NCI-H2029 treated with DMSO at 0.1 percent for 48 hours (cell line): Measurements from ENCODE around the gene ZGRF1.
"Not testable (repeated sequence)": the region's sequence is repeated elsewhere in the genome, so short reads cannot be mapped to it uniquely, and the experiment has no call there.

Experiments used
- DNase-seq: peaks from one replicate; lab custom pipeline; 2025; lab: John Stamatoyannopoulos, UW

Gene ZGRF1

DNA sequence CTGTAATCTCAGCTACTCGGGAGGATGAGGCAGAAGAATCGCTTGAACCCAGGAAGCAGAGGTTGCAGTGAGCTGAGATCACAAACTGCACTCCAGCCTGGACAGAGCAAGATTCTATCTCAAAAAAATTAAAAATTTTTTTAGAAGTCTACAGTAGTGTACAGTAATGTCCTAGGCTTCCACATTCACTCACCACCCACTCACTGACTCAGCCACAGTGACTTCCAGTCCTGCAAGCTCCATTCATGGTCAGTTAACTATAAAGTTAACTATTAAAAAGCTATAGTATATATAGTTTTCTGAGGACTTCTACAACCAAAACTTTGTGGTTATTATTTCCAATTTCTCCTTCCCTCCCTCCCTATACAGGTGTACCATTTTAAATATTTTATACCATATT, 86.0 kb downstream of the ZGRF1 start:
- no peak for DNase-seq

GRCh38 chr4:112546476-112546875, 90.2 kb downstream of the ZGRF1 start:
- no peak for DNase-seq

DNA sequence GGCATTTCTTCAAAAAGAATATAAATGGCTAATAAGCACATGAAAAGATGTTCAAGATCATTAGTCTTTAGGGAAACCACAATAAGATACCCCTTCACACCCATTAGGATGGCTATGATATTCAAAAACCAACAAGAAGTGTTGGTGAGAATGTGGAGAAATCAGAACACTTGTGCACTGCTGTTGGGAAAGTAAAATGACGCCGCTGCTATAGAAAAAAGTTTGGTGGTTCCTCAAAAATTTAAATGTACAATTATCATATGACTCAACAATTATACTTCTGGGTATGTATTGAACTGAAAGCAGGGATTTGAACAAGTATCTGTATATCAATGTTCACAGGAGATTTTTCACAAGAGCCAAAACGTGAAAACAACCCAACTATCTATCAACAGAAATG, 91.4 kb downstream of the ZGRF1 start:
- no peak for DNase-seq

DNA sequence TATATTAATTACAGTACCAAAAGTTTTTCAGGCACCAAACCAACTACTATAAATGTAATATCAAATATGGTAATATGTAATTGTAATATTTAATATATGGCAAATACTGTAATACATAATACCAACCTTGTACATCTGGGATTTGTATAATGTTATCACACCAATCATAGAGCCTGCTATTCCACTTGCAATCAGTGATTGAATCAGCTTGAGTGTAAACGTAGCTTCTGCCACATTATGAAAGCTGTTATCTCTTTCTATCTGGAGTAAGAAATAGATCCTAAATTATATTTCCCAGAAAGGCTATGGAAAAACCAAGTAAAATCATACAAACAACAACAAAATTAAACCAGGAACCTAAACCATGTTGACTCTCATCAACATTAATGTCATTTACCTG, 96.0 kb downstream of the ZGRF1 start:
- no peak for DNase-seq

- DNase-seq, result no peak
Measured at GRCh38 chr4:112536123-112536522, 100.6 kb downstream of the ZGRF1 start.

DNA sequence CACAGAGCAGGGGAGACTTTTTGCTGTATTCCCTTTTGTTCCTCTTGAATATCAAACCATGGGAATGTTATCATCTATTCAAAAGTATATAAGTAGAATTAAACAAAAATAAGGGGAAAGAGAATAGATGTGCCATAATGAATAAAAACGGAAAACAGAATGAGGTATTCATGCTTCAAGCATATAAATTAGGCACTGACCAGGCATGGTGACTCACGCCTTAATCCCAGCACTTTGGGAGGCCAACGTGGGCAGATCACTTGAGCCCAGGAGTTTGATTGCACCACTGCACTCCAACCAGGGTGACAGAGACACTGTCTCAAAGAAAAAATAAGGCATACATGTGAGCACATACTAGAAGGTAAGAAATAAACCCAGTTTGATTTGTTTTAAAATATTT, 104.4 kb downstream of the ZGRF1 start:
- DNase-seq, result no peak

DNA sequence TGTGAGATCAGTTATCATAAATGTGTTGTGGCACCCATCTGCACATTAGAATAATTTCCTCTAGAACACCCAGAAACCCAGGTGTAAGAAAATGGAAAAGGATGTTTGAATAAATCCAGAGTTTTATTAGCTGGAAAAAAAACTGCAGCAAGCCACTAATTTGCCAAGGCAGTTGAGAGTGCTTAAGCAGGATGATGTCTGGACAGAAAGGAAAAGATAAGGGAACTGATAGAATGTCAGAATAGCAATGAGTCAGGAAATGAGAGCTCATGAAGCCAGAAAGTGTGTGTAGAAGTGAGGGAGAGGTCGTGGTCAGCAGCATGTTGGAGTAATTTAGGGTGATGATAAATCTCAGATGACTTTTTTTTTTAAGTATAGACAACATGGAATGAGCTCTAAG, 105.6 kb downstream of the ZGRF1 start:
- DNase-seq, result no peak

- no peak for DNase-seq
Measured at GRCh38 chr4:112526061-112526460, 110.6 kb downstream of the ZGRF1 start.

DNA sequence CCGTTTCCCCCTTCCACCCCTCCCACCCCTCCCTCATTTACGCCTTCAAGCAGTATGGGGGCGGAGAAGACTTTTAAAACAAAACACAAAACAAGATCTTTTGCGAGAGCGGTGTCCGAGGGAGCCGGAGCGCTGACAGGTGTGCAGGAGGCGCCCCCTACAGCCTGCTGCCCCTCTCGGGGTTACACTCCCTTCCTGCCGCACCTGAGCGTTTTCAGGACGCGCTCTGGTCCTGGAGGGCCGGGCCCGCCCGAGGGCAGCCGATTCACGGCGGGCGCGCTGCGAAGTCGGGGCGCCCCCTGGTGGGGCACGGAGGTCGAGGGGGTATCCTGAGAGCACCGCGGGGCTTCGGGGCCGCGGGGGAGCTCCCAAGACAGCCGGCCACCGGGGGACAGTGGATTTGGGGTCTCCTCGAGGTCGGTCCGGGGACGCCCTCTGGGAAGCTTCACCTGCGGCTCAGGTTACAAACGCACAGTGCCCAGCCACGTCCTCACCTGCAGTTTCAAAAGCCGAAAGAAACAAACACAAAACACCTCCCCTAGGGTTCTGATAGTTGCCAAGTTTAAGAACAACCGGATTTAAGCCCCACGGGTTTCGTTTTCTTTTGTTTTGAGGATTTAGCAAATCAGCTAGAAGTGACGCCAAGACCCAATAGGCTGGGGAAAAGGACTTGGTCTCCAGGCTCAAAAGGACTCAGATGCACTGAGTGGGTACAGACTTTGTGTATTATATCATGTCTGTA, 112.8 kb downstream of the ZGRF1 start:
- peak; percentile 12 for DNase-seq

- no peak for DNase-seq
Measured at GRCh38 chr4:112523008-112523721, 113.5 kb downstream of the ZGRF1 start.

- DNase-seq, result not testable (repeated sequence)
Measured at GRCh38 chr4:112522431-112522830, 114.3 kb downstream of the ZGRF1 start.

DNA sequence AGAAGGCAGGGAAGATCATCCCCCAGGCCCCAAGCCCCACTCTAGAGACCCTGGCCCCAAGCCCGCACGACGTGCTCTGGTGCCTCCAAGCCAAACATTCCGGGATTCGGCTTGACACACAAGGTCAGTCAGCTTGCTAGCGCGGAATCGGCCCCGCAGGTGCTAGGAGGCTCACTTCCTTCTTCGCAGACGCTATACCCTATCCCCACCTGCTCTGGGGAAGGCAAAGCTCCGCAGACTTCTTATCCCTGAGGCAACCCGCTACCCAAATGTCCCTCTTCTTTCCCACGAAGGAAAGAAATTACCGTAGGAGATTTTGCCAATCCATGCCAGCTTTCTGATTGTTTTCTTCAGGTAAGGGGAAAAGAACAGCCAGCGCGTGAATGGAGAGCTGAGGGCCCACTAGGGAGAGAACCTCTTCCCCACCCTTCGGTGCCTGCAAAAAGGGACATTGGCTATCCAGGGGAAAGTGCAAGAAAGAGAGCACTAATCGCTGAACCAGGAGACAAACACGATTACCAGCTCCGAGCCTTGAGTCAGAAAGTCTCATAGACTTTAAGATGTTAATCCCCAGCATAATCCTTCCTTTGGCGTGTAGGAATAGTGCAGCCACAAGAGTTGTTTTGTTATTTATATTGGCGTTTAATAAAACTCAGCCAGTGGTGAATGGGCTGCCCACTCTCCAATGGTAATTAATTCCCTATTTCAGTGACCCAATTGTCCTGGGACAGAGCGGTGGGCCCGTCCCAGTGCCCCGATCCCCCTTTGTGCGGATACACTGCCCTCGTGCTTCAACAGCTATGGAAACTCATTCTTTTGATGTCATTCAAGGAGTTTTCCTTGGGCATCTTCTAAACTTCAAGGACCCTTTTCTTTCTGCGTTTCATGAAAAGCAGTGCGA, 115.3 kb downstream of the ZGRF1 start:
- DNase-seq, result no peak

DNA sequence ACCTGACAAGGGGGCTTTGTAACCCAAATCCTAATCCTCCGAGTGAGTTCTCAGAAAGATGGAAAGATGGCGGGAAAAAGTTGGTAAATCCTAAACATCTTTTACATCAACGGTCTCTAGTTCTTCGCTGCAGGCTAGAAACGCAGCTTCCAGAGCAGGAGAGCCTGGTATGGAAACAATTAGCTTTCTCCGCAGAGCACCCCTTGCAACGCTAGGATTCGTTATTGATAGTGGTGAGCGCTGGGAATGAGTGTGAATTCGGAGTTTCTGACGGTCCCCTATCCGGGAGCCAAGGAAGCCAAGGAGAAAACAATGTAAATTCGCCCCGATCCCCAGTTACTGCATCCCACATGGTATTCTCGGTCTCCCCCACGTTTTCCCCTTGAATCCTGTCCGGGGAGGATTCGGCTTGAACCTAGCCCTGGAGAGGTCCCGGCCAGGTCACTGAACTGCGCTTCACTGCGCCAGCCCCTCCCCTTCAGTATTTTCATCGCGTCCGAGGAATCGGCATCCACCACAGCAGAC, 116.0 kb downstream of the ZGRF1 start:
- no peak for DNase-seq

DNA sequence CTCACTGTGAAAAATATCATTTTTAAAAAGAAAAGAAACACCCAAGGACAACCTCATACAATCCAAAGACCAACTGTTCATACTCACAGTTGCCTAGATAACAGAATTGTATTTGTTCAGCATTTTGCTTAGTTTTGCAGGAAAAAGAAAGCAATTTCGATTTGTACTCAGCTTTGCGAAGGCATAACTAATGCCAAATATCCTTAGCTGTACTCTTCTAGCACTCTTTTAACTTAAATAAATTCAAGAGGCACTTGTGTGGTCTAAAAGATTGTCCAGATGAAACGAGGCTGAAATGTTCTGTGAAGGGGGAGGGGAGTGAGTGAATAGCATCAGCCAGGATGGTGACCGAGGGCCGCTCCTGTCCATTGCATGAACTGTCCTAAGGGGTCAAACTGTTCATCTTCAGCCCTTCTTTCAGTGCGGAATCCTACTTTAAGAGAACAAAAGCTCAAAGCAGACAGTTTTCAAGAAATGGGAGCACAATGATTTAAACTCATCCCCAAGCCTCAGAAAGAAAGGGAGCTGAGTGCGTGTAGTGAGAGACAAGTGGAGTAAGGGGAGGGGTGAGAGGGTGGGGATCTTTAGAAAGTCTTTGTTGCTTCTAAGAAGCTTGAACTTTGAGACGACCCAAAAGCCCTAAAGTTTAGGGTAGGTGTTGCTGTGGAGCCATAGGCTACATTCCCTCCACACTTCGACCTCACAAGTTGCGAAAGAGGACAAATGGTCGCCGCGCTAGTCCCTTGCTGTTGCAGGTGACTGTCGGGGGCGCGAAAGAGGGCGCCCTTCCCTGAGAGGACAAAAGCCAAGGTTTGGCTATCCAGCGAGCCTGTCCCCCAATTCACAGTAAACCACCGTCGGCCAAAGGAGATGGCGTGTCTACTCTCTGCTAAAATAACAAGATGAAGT, 116.8 kb downstream of the ZGRF1 start:
- no peak for DNase-seq

- no peak for DNase-seq
Measured at GRCh38 chr4:112518675-112519074, 118.0 kb downstream of the ZGRF1 start.

- DNase-seq, result no peak
Measured at GRCh38 chr4:112517911-112518310, 118.8 kb downstream of the ZGRF1 start.

GRCh38 chr4:112517067-112517634, 119.6 kb downstream of the ZGRF1 start:
- DNase-seq, result no peak

- no peak for DNase-seq
Measured at GRCh38 chr4:112516471-112517066, 120.1 kb downstream of the ZGRF1 start.

DNA sequence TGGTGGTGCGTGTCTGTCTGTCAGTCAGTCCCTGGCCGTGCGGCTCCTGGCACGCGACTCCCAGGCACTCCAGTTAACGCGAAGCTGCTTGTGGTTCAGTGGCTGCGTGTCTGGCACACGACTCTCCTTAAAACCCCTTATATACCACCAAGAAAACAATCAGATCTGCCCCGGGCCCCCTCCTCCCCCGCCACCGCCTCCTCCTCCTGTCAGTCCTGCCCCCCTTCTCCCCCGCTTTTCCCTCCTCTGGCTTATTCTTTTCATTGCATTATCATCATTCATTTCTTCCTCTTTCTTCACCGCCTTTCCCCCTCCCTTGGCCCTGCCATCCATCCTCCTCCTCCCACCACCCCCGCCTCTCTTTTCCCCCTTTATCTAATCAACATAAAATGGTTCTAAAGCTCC, 120.6 kb downstream of the ZGRF1 start, which contains the start of gene NEUROG2:
Gene NEUROG2 (minus strand): TSS at position 115 of the 405 bp plus-strand sequence. CDS start 705 bp downstream, outside the sequence.
- no peak for DNase-seq
